Heart left ventricle (tissue), 16 donors: ENCODE data around the gene GDF10. TPM values are rescaled to one million over a fixed set of nuclear protein-coding genes. Genes with fewer than 3 reads are reported as not detected.

ENCODE experiments used
- ATAC-seq, 4 donors: fragments of 200-7000 bp; cut with Tn5 transposase; one replicate each; pipeline ENCODE4 v1.9.1; 2020 to 2022; ENCODE audit warnings: moderate library complexity in 4 of 4, mild to moderate bottlenecking in 3 of 4, moderate number of reproducible peaks in 1 of 4
- DNase-seq, 5 donors: peaks; one replicate each; pipeline ENCODE4 v3.0.0-alpha.2; 2020
- H3K27ac ChIP-seq, 12 donors: fragments of 200-600 bp; sonication (generic) in 4 of 12; one replicate each; pipeline versions ENCODE4 v1.5.0 to v1.8.0; 2016 to 2022; ENCODE audit warnings: mild to moderate bottlenecking in 2 of 12
- H3K27me3 ChIP-seq, 9 donors: fragments of 200-600 bp; sonication (generic) in 2 of 9; one replicate each; pipeline versions ENCODE4 v1.5.1 to v1.8.0; 2016 to 2022; ENCODE audit warnings: mild to moderate bottlenecking in 3 of 9
- H3K36me3 ChIP-seq, 9 donors: fragments of 200-600 bp; sonication (generic) in 2 of 9; one replicate each; pipeline versions ENCODE4 v1.5.0 to v1.8.0; 2018 to 2022; ENCODE audit warnings: mild to moderate bottlenecking in 2 of 9
- H3K4me1 ChIP-seq, 12 donors: fragments of 200-600 bp; sonication (generic) in 4 of 12; one replicate each; pipeline versions ENCODE4 v1.5.0 to v1.8.0; 2016 to 2022; ENCODE audit warnings: mild to moderate bottlenecking in 3 of 12
- H3K4me3 ChIP-seq, 12 donors: fragments of 200-600 bp; sonication (generic) in 4 of 12; one replicate each; pipeline versions ENCODE4 v1.5.0 to v1.8.0; 2017 to 2022; ENCODE audit warnings: mild to moderate bottlenecking in 9 of 12, moderate library complexity in 4 of 12
- H3K9me3 ChIP-seq, 12 donors: fragments of 200-600 bp; sonication (generic) in 4 of 12; one replicate each; pipeline versions ENCODE4 v1.5.0 to v1.8.0; 2016 to 2022; ENCODE audit warnings: mild to moderate bottlenecking in 1 of 12
- POLR2A ChIP-seq, 2 donors: fragments of 450-650 bp; IDR thresholded peaks; one replicate each; pipeline ENCODE4 v1.6.1; 2017; ENCODE audit warnings: antibody characterized with exemption in 2 of 2, mild to moderate bottlenecking in 2 of 2, moderate library complexity in 2 of 2
- WGBS, 4 donors: extraction: QIAGEN DNeasy Blood & Tissue Kit in 2 of 4; methylation state at CpG; one replicate each; pipeline versions ENCODE4 v1.1.5 to v1.1.7; 2013 to 2018; 5-methylcytosine and 5-hydroxymethylcytosine counted together
- intact Hi-C, 10 donors: fragments of 100-400 bp; cut with DNase I; formaldehyde crosslinking; loops; one replicate each; pipeline versions ENCODE4 v1.11.1 to v1.14.2; 2022
- polyA plus RNA-seq, 2 donors: library from polyadenylated mRNA; stranded (reverse); fragments of 200-250 nt; gene quantifications; one replicate each; pipeline ENCODE4 v1.2.3, GENCODE V29; 2013
- total RNA-seq, 9 donors: library from RNA; depleted of rRNA in 2 of 9; stranded (reverse); fragments of >200 nt in 2 of 9; fragmentation: NEBNext Ultra II Directional in 3 of 9; extraction: Animal tissue kit (Norgen Biotek cat#: 25700) in 3 of 9; gene quantifications; one replicate each; pipeline versions ENCODE4 v1.1.0 to v1.2.4, GENCODE V29; 2016 to 2023
- TF ChIP-seq, protein P1 (sequence below), 12 donors: fragments of 200-600 bp; sonication (generic) in 4 of 12; IDR thresholded peaks; one replicate each; pipeline versions ENCODE4 v1.5.0 to v1.8.0; 2018 to 2022; ENCODE audit warnings: antibody characterized with exemption in 12 of 12, mild to moderate bottlenecking in 5 of 12
- donor health status: ischemic (EF 13 %, LVEDD 7.1; RV severe dilation, severe dysfunction).
- donor health status: healthy with polysubstance abuse.
- donor health status: DM: no; HTN: yes; CAD: no.
- donor health status: DM: no; HTN: no; CAD: no.
- donor health status: ischemic (EF 25% LVEDD 6.9; RV normal size, moderate dysfunction).
- donor health status: ischemic (EF 25% LVEDD 5.7; RV mildly dilated, moderate dysfunction).
- donor health status: healthy.
- donor health status: DM: yes; HTN: yes; CAD: no.
- donor health status: ischemic (EF 35%, LVEDD 5.7; RV mildly dilated, moderate dysfunction).
- donor health status: nonischemic (EF 11% LVEDD 7.7; RV severe dilation, severe dysfunction).
- donor health status: DM: yes; HTN: yes; CAD: no.
- donor health status: PGD.
- donor health status: ischemic (EF 29% LVEDD 5.4; RV normal size, mild dysfunction).
- donor health status: nonischemic (EF 23%, LVEDD 6.1; RV moderate dilation, normal function).

The GDF10 gene
- total and polyA plus RNA-seq, 11 donors = 0.19 to 1.6 (median 0.30) TPM; not detected in 3

DNA sequence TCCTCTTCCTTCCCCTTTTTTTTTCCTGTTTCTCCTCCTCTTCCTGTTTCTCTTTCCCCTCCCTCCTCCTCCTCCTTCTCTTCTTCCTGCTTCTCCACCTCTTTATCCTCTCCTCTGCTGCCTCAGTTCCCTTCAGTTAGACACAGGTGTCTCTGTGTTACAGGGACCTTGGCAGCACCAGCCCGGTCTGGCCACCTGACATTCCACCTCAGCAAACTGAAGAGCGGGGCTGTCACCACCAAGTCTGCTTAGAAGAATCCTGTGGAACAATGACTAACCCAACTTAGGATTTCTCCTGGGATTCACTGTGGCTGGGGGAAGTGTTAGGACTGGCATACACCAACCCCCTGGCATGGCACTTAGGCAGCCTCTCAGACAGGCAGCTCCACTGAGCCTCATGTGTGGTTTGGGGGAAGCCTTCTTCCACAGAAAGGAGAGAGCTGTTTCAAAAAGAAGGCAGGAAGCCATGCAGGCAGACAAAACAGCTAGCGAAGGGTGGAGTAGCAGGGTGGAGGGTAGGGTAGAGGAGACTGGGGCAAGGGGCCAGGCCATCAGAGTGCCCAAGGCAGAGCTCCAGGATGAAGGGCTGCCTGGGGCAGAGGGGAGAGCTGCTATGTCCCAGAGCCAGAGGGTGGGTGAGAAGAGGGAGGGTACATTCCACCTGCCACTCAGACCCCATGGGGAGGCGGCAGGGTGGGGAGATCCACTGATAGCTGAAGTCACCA is 13.2 kb upstream of the GDF10 start:
- H3K36me3 ChIP-seq = no peaks in the 10 kb centered on the region
- peaks cover 0 to 10% (median 3%) of the 10 kb centered on the region in 12 donors for H3K4me1 ChIP-seq
- H3K4me3 ChIP-seq = no peak overlapping the region
- no peak for DNase-seq
- no peak for TF ChIP-seq POLR2A (IDR thresholded peaks at IDR 0.05)
- TF ChIP-seq, protein P1, sequence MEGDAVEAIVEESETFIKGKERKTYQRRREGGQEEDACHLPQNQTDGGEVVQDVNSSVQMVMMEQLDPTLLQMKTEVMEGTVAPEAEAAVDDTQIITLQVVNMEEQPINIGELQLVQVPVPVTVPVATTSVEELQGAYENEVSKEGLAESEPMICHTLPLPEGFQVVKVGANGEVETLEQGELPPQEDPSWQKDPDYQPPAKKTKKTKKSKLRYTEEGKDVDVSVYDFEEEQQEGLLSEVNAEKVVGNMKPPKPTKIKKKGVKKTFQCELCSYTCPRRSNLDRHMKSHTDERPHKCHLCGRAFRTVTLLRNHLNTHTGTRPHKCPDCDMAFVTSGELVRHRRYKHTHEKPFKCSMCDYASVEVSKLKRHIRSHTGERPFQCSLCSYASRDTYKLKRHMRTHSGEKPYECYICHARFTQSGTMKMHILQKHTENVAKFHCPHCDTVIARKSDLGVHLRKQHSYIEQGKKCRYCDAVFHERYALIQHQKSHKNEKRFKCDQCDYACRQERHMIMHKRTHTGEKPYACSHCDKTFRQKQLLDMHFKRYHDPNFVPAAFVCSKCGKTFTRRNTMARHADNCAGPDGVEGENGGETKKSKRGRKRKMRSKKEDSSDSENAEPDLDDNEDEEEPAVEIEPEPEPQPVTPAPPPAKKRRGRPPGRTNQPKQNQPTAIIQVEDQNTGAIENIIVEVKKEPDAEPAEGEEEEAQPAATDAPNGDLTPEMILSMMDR (IDR thresholded peaks at IDR 0.05) = no peak
- H3K27ac ChIP-seq = peak overlapping the region in 3 of 12 donors; percentile 38 to 67 (median 48)
- H3K9me3 ChIP-seq = no peaks in the 10 kb centered on the region
- H3K27me3 ChIP-seq = no peaks in the 10 kb centered on the region
- peak; percentile 19 to 38 (median 30) for ATAC-seq
- intact Hi-C loops = loop anchor here in 1 of 10 donors (5.0 kb wide), 1 partner anchor 51 kb away; no protein-coding TSS in a partner anchor
- WGBS, 4 donors = 60 to 70% (median 63%) methylated on average over 4 of the region's 4 CpGs

DNA sequence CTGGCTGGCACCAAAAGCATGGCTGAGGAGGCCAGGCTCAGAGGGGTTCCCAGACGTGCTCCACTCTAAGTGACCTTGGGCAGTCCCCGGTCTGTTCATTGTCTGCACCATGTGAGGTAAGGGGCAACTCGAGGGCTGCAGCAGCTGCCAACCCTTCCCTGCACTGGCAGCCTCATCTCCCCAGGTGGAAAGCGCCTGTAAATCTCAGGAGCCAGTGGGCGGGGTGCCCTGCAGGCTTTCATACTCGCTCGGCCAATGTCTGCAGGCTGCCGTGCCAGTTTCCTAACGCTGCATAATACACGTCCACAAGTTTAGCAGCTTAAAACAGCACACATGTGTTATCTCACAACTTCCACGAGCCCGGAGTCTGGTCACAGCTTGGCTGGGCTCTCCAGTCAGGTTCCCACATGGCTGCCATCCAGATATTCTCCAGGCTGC is 12.6 kb upstream of the GDF10 start:
- TF ChIP-seq, protein P1 (IDR thresholded peaks at IDR 0.05) = no peak
- TF ChIP-seq POLR2A (IDR thresholded peaks at IDR 0.05) = no peak
- 31 to 46% (median 36%) methylated on average over 12 of the region's 12 CpGs for WGBS, 4 donors
- Histone ChIP-seq H3K27me3 (no peaks in the 10 kb centered on the region), H3K9me3 (no peaks in the 10 kb centered on the region), H3K27ac (peak overlapping the region in 4 of 12 donors; percentile 34 to 67 (median 43)), H3K36me3 (no peaks in the 10 kb centered on the region), H3K4me1 (peaks cover 0 to 10% (median 3%) of the 10 kb centered on the region in 12 donors), H3K4me3 (no peak overlapping the region)
- intact Hi-C loops = loop anchor here in 1 of 10 donors (5.0 kb wide), 1 partner anchor 50 kb away; no protein-coding TSS in a partner anchor
- ATAC-seq (peak; percentile 83 to 89 (median 85)), DNase-seq (peak in 4 of 5 donors; percentile 51 to 87 (median 59))

DNA sequence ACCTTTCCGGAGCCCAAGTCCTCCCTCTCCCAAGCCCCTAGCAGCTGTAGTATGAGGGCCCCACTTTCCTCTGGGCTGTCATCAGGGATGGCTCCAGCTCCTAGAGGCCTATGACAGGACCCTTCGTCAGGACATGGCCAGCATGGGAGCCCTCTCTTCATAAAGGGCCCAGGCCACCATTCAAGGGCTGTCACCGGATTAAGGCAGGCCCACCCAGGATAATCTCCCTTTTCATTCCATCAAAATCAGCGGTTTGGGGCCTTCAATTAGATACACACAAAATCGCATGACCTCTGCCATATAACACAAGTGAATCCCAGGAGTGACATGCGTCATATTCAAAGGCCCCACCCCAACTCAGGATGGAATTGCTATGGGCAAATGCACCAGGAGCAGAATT is 12.2 kb upstream of the GDF10 start:
- Histone ChIP-seq H3K4me1 (peaks cover 0 to 10% (median 3%) of the 10 kb centered on the region in 12 donors), H3K27me3 (no peaks in the 10 kb centered on the region), H3K4me3 (no peak overlapping the region), H3K9me3 (no peaks in the 10 kb centered on the region), H3K27ac (peak overlapping the region in 2 of 12 donors; percentile 48 to 67), H3K36me3 (no peaks in the 10 kb centered on the region)
- WGBS, 4 donors = 72 to 82% (median 74%) methylated on average over 5 to 6 of the region's 6 CpGs
- TF ChIP-seq, protein P1 (IDR thresholded peaks at IDR 0.05) = no peak
- TF ChIP-seq POLR2A (IDR thresholded peaks at IDR 0.05) = no peak
- intact Hi-C loops = loop anchor here in 1 of 10 donors (5.0 kb wide), 1 partner anchor 49 kb away; no protein-coding TSS in a partner anchor
- ATAC-seq = no peak
- no peak for DNase-seq

DNA sequence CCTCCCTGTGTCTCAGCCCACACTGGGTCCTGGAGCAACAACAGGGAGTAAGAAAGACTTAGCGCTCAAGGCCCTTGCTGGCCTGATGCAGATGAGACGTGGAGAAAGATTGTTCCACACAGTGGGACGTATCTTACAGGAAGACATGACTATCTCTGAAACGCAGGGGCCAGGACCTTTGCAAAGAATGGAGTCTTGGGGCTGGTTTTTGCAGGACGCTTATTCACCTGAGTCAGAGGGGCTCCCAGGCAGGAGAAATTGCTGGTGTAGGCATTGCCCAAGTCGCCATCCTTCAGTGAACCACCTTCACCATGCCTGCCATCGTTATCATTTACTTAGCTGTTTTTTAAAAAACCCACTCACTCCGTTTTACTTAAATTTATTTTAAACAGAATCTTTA is 11.8 kb upstream of the GDF10 start:
- ATAC-seq (no peak), DNase-seq (no peak)
- H3K27ac ChIP-seq = no peak overlapping the region
- H3K9me3 ChIP-seq = no peaks in the 10 kb centered on the region
- H3K4me3 ChIP-seq = no peak overlapping the region
- H3K36me3 ChIP-seq = no peaks in the 10 kb centered on the region
- 73 to 86% (median 79%) methylated on average over 8 of the region's 8 CpGs for WGBS, 4 donors
- no peaks in the 10 kb centered on the region for H3K27me3 ChIP-seq
- H3K4me1 ChIP-seq = peaks cover 0 to 10% (median 3%) of the 10 kb centered on the region in 12 donors
- no peak for TF ChIP-seq POLR2A (IDR thresholded peaks at IDR 0.05)
- intact Hi-C loops = loop anchor here in 1 of 10 donors (5.0 kb wide), 1 partner anchor 49 kb away; no protein-coding TSS in a partner anchor
